HL-60 (cell line): ENCODE data around the gene KMT5B.

Experiments used
- DNase-seq, 2 experiments: peaks; one replicate each; pipeline ENCODE4 v3.0.0-alpha.2; 2010 to 2020; ENCODE audit warnings: low read depth in 1 of 2, low spot score in 1 of 2
- H3K27ac ChIP-seq: fragments of 250-450 bp; sonication (Bioruptor Pico); replicated peaks from 2 replicates; pipeline ENCODE4 v1.5.1; 2020; ENCODE audit warnings: mild to moderate bottlenecking, moderate library complexity
- H3K27me3 ChIP-seq: fragments of 250-450 bp; sonication (Bioruptor Pico); 2 replicates; pipeline ENCODE4 v1.5.1; 2021; ENCODE audit warnings: mild to moderate bottlenecking, moderate library complexity; ENCODE audit not compliant: insufficient read depth, poor library complexity, severe bottlenecking
- H3K4me3 ChIP-seq: replicated peaks from 2 replicates; pipeline ENCODE4 v1.5.1; 2011; ENCODE audit warnings: mild to moderate bottlenecking, control low read depth, low read length; ENCODE audit not compliant: insufficient read depth
- CTCF ChIP-seq: IDR thresholded peaks from one replicate; pipeline ENCODE4 v1.5.1; 2011; ENCODE audit warnings: low read length, control low read depth, inconsistent platforms; ENCODE audit not compliant: insufficient read depth
- GABPA ChIP-seq: IDR thresholded peaks from 2 replicates; pipeline ENCODE4 v1.6.1; 2012; ENCODE audit warnings: low read depth
- POLR2AphosphoS5 ChIP-seq: IDR thresholded peaks from 2 replicates; pipeline ENCODE4 v1.6.1; 2012; ENCODE audit warnings: low read depth
- SPI1 ChIP-seq: IDR thresholded peaks from 2 replicates; pipeline ENCODE4 v1.6.1; 2012; ENCODE audit warnings: low read depth, mild to moderate bottlenecking, borderline replicate concordance
- TF ChIP-seq, protein P1 (sequence below): IDR thresholded peaks from 2 replicates; pipeline ENCODE4 v1.6.1; 2012; ENCODE audit warnings: low read depth; ENCODE audit not compliant: insufficient replicate concordance

KMT5B gene

DNA sequence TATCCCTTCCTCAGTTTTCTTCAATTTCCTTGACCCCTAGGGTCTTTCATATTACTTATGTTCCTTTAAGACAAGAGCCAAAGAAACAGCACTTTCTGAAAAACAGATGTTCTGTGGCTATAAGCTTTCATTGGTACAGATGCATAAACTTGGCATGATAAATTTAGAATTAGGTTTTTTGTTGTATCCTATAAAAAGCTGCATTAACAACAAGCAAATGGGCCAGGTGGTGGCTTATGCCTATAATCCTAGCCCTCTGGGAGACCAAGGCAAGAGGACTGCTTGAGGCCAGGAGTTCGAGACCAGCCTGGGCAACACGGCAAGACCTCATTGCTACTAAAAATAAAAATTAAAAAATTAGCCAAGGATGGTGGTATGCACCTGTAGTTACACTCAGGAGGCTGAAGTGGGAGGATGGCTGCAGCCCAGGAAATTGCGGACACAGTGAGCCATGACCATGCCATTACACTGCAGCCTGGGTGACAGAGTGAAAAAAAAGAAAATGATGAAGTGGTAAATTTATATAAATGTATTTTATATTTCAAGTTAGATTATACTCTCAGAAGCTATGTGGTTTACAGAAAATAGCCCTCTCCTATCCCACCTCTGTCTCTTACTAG is 18.3 kb downstream of the KMT5B start:
- no peak for DNase-seq
- no peak overlapping the region for H3K27ac ChIP-seq
- no peaks in the 10 kb centered on the region for H3K27me3 ChIP-seq
- no peak overlapping the region for H3K4me3 ChIP-seq
- no peak for TF ChIP-seq SPI1
- TF ChIP-seq POLR2AphosphoS5: no peak
- TF ChIP-seq, protein P1, sequence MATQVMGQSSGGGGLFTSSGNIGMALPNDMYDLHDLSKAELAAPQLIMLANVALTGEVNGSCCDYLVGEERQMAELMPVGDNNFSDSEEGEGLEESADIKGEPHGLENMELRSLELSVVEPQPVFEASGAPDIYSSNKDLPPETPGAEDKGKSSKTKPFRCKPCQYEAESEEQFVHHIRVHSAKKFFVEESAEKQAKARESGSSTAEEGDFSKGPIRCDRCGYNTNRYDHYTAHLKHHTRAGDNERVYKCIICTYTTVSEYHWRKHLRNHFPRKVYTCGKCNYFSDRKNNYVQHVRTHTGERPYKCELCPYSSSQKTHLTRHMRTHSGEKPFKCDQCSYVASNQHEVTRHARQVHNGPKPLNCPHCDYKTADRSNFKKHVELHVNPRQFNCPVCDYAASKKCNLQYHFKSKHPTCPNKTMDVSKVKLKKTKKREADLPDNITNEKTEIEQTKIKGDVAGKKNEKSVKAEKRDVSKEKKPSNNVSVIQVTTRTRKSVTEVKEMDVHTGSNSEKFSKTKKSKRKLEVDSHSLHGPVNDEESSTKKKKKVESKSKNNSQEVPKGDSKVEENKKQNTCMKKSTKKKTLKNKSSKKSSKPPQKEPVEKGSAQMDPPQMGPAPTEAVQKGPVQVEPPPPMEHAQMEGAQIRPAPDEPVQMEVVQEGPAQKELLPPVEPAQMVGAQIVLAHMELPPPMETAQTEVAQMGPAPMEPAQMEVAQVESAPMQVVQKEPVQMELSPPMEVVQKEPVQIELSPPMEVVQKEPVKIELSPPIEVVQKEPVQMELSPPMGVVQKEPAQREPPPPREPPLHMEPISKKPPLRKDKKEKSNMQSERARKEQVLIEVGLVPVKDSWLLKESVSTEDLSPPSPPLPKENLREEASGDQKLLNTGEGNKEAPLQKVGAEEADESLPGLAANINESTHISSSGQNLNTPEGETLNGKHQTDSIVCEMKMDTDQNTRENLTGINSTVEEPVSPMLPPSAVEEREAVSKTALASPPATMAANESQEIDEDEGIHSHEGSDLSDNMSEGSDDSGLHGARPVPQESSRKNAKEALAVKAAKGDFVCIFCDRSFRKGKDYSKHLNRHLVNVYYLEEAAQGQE: no peak
- TF ChIP-seq GABPA: no peak
- TF ChIP-seq CTCF: no peak

- DNase-seq: no peak
- H3K4me3 ChIP-seq: no peak overlapping the region
- no peaks in the 10 kb centered on the region for H3K27me3 ChIP-seq
- H3K27ac ChIP-seq: no peak overlapping the region
- TF ChIP-seq, protein P1: no peak
- TF ChIP-seq GABPA (no peak), CTCF (no peak), POLR2AphosphoS5 (no peak), SPI1 (no peak)
Observed at GRCh38 chr11:68193018-68193417, 20.1 kb downstream of the KMT5B start.

DNA sequence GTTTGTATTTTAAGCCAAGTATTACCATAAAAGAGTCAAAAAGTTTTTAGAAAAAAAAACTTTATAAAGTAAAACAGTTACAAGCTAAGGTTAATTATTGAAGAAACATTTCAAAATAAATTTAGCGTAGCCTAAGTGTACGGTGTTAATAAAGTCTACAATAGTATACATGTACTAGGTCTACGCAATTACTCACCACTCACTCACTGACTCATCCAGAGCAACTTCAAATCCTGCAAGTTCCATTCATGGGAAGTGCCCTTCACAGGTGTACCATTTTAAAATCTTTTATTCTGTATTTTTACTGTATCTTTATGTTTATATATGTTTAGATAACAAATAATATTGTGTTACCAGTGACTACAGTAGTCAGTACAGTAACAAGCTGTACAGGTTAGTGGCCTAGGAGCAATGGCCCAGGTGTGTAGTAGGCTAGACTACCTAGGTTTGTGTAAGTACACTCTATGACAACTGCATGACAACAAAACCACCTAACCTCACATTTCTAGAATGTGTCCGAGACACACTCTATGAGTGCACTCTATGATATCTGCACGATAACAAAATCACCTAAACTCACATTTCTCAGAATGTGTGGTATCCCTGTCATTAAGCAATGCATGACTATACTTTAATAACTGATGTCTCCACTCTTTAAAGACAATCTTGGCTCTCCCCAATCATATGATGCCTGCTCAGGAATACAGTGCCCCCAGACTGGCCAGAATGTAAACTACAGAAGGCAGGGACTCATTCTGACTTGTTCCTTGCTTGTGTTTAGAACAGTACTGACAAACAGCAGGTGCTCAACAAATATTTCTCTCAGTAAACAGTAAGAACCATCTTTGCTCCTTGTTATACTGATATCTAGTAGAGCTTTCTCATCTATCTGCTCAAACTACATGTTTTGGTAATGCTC is 21.2 kb downstream of the KMT5B start:
- DNase-seq: no peak
- Histone ChIP-seq H3K27me3 (no peaks in the 10 kb centered on the region), H3K27ac (no peak overlapping the region), H3K4me3 (no peak overlapping the region)
- TF ChIP-seq GABPA (no peak), SPI1 (no peak), CTCF (no peak), POLR2AphosphoS5 (no peak)
- TF ChIP-seq, protein P1: no peak
